ENCODE results near the gene GLCCI1.

GLCCI1 gene

GRCh38 chr7:7968544-7969305, at the start of gene GLCCI1:
TSS of gene GLCCI1 (plus strand) at chr7:7968796. CDS start at chr7:7969351, 555 bp downstream.
- peak; percentile 94 for ATAC-seq

- no peak for ATAC-seq
These were observed 49.1 kb upstream of the GLCCI1 start for GRCh38 chr7:7919449-7919945.

GRCh38 chr7:7920056-7920455, 48.5 kb upstream of the GLCCI1 start:
- ATAC-seq = no peak

GRCh38 chr7:7920481-7920880, 48.1 kb upstream of the GLCCI1 start:
- peak; percentile 96 to 97 for ATAC-seq

GRCh38 chr7:7921830-7922229, 46.8 kb upstream of the GLCCI1 start:
- no peak for ATAC-seq

GRCh38 chr7:7922684-7923385, 45.8 kb upstream of the GLCCI1 start:
- no peak for ATAC-seq

- no peak for ATAC-seq
These were observed 44.8 kb upstream of the GLCCI1 start for GRCh38 chr7:7923818-7924217.

GRCh38 chr7:7924303-7924702, 44.3 kb upstream of the GLCCI1 start:
- ATAC-seq = no peak

GRCh38 chr7:7931626-7932025, 37.0 kb upstream of the GLCCI1 start:
- ATAC-seq = no peak

GRCh38 chr7:7932553-7932952, 36.0 kb upstream of the GLCCI1 start:
- ATAC-seq = no peak

- no peak for ATAC-seq
These were observed 34.6 kb upstream of the GLCCI1 start for GRCh38 chr7:7933915-7934526.

GRCh38 chr7:7934945-7935344, 33.7 kb upstream of the GLCCI1 start:
- no peak for ATAC-seq

GRCh38 chr7:7938471-7938870, 30.1 kb upstream of the GLCCI1 start:
- no peak for ATAC-seq

GRCh38 chr7:7943951-7944350, 24.6 kb upstream of the GLCCI1 start:
- ATAC-seq = no peak

GRCh38 chr7:7944619-7945282, 23.8 kb upstream of the GLCCI1 start:
- ATAC-seq = peak; percentile 91 to 98

GRCh38 chr7:7946486-7946885, 22.1 kb upstream of the GLCCI1 start:
- no peak for ATAC-seq

- ATAC-seq = no peak
These were observed 20.4 kb upstream of the GLCCI1 start for GRCh38 chr7:7948232-7948631.

GRCh38 chr7:7953806-7954205, 14.8 kb upstream of the GLCCI1 start:
- no peak for ATAC-seq

GRCh38 chr7:7956531-7957128, 12.0 kb upstream of the GLCCI1 start:
- ATAC-seq = no peak

- ATAC-seq = no peak
These were observed 11.1 kb upstream of the GLCCI1 start for GRCh38 chr7:7957513-7957912.

- ATAC-seq = no peak
These were observed 8.5 kb upstream of the GLCCI1 start for GRCh38 chr7:7959979-7960670.

- ATAC-seq = no peak
These were observed 5.7 kb upstream of the GLCCI1 start for GRCh38 chr7:7962851-7963250.

Measured in activated CD4-positive, CD25-positive, alpha-beta regulatory T cell treated with anti-CD3 and anti-CD28 coated beads, Interleukin-2, amount 50 U/mL, for 24 hours (primary cell).